ENCODE data around the gene PSD4.

The PSD4 gene

DNA sequence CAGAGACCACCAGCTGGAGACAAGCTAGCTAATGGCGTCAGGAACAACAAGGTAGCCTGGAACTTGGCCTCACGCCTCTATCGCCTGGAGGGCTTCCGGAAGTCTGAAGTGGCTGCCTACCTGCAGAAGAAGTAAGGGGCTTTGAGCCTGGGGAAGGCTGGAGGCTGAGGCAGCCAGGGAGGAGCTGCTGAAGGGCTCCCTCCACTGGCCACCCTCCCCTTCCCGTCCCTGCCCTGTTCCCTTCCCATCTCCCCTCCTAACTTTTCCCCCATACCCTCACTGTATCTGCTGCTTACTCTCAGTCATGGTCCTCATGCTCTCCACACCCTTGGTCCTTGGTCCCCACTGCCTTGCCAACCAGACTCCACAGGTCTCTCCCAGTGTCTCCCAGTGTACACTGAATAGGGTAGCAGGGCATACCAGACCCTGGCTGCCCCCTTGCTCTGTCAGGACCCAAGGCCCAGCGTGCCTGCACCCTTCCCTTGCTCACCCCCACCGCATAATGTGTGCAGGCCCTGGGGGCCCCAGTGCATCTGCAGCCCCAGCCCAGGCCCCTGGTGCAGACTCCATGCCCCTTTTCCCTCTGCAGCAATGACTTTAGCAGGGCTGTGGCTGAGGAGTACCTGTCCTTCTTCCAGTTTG lies 18.8 kb downstream of the PSD4 start:
- TF ChIP-seq BACH2 (CRISPR knock-in tag; IDR thresholded peaks at IDR 0.05; ENCODE audit: borderline replicate concordance) (no peak), ZC3H10 (CRISPR knock-in tag; IDR thresholded peaks at IDR 0.05) (no peak), TOX (CRISPR knock-in tag; IDR thresholded peaks at IDR 0.05; ENCODE audit: borderline replicate concordance) (no peak), GLIS3 (CRISPR knock-in tag; IDR thresholded peaks at IDR 0.05) (no peak), CSDC2 (CRISPR knock-in tag; IDR thresholded peaks at IDR 0.05) (no peak), ZNF565 (CRISPR knock-in tag; conservative IDR thresholded peaks at IDR 0.05; ENCODE audit: low read depth) (no peak)
- TF ChIP-seq, protein P1, sequence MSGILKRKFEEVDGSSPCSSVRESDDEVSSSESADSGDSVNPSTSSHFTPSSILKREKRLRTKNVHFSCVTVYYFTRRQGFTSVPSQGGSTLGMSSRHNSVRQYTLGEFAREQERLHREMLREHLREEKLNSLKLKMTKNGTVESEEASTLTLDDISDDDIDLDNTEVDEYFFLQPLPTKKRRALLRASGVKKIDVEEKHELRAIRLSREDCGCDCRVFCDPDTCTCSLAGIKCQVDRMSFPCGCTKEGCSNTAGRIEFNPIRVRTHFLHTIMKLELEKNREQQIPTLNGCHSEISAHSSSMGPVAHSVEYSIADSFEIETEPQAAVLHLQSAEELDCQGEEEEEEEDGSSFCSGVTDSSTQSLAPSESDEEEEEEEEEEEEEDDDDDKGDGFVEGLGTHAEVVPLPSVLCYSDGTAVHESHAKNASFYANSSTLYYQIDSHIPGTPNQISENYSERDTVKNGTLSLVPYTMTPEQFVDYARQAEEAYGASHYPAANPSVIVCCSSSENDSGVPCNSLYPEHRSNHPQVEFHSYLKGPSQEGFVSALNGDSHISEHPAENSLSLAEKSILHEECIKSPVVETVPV (CRISPR knock-in tag; IDR thresholded peaks at IDR 0.05), result no peak
- TF ChIP-seq, protein P2, sequence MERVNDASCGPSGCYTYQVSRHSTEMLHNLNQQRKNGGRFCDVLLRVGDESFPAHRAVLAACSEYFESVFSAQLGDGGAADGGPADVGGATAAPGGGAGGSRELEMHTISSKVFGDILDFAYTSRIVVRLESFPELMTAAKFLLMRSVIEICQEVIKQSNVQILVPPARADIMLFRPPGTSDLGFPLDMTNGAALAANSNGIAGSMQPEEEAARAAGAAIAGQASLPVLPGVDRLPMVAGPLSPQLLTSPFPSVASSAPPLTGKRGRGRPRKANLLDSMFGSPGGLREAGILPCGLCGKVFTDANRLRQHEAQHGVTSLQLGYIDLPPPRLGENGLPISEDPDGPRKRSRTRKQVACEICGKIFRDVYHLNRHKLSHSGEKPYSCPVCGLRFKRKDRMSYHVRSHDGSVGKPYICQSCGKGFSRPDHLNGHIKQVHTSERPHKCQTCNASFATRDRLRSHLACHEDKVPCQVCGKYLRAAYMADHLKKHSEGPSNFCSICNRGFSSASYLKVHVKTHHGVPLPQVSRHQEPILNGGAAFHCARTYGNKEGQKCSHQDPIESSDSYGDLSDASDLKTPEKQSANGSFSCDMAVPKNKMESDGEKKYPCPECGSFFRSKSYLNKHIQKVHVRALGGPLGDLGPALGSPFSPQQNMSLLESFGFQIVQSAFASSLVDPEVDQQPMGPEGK (CRISPR knock-in tag; IDR thresholded peaks at IDR 0.05; ENCODE audit: borderline replicate concordance), result no peak
- no peak for ATAC-seq

DNA sequence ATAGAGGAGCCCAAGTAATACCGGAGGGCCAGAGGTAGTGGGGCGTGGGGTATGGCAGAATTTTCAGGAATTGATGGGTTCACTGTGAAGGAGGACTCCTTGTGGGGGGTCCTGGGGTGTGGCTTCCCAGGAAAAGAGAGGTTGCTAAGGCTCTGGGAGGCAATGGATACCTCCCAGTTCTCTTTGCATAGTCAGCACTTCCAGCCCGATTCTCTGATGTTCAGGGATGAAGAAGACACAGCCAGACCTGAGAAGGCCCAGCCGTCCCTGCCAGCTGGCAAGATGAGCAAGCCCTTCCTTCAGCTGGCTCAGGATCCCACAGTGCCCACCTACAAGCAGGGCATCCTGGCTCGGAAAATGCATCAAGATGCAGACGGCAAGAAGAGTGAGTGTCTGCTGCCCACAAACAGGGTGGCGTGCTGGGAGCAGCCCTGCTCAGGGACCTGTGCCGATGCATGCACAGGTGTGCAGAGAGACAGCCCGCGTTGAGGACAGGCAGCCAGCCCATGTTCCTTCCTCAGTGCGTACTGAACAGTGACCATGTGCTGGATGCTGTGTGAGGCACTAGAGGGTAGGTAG lies 22.2 kb downstream of the PSD4 start:
- ATAC-seq, result no peak
- no peak for TF ChIP-seq SNAI2 (CRISPR knock-in tag; IDR thresholded peaks at IDR 0.05)
- TF ChIP-seq ZNF565 (CRISPR knock-in tag; conservative IDR thresholded peaks at IDR 0.05; ENCODE audit: low read depth), result no peak
- TF ChIP-seq, protein P3, sequence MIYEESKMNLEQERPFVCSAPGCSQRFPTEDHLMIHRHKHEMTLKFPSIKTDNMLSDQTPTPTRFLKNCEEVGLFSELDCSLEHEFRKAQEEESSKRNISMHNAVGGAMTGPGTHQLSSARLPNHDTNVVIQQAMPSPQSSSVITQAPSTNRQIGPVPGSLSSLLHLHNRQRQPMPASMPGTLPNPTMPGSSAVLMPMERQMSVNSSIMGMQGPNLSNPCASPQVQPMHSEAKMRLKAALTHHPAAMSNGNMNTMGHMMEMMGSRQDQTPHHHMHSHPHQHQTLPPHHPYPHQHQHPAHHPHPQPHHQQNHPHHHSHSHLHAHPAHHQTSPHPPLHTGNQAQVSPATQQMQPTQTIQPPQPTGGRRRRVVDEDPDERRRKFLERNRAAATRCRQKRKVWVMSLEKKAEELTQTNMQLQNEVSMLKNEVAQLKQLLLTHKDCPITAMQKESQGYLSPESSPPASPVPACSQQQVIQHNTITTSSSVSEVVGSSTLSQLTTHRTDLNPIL (CRISPR knock-in tag; IDR thresholded peaks at IDR 0.05; ENCODE audit: low read depth), result no peak
- no peak for TF ChIP-seq ZFP30 (CRISPR knock-in tag; IDR thresholded peaks at IDR 0.05)
- TF ChIP-seq TCF4 (CRISPR knock-in tag; IDR thresholded peaks at IDR 0.05; ENCODE audit: borderline replicate concordance), result no peak
- TF ChIP-seq OSR1 (CRISPR knock-in tag; IDR thresholded peaks at IDR 0.05), result no peak
- no peak for TF ChIP-seq ISL1 (CRISPR knock-in tag; IDR thresholded peaks at IDR 0.05)
- TF ChIP-seq, protein P1 (CRISPR knock-in tag; IDR thresholded peaks at IDR 0.05), result no peak
- no peak for TF ChIP-seq ZFP3 (CRISPR knock-in tag; IDR thresholded peaks at IDR 0.05)
- no peak for TF ChIP-seq ZNF70 (CRISPR knock-in tag; IDR thresholded peaks at IDR 0.05)
- no peak for TF ChIP-seq ARNTL (CRISPR knock-in tag; IDR thresholded peaks at IDR 0.05; ENCODE audit: borderline replicate concordance, low read depth)
- no peak for TF ChIP-seq CSDC2 (CRISPR knock-in tag; IDR thresholded peaks at IDR 0.05)

DNA sequence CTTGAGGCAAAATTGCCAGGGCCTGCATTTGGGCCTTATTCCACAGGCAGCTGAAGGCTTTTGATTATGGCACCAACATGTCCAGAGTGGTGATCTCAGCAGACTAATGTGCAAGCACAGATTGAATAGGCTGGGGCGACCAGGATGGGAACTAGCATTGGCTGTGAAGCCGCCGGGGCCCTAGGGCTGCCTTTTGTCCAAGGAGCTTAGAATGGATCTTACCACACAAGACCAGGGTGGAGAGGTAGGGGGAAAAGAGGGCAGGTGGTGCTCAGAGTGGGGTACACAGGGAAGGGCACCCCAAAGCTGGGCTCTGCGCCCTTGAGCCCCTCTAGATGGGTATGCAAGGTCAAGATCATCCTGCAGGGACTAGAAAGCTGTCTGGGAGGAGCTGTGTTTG lies 23.1 kb downstream of the PSD4 start:
- TF ChIP-seq, protein P1 (CRISPR knock-in tag; IDR thresholded peaks at IDR 0.05), result no peak
- TF ChIP-seq ZNF70 (CRISPR knock-in tag; IDR thresholded peaks at IDR 0.05), result no peak
- TF ChIP-seq BACH2 (CRISPR knock-in tag; IDR thresholded peaks at IDR 0.05; ENCODE audit: borderline replicate concordance), result no peak
- TF ChIP-seq CSDC2 (CRISPR knock-in tag; IDR thresholded peaks at IDR 0.05), result no peak
- no peak for TF ChIP-seq ESRRG (CRISPR knock-in tag; IDR thresholded peaks at IDR 0.05)
- TF ChIP-seq ZFP3 (CRISPR knock-in tag; IDR thresholded peaks at IDR 0.05), result no peak
- no peak for ATAC-seq

- ATAC-seq, result no peak
- no peak for TF ChIP-seq ISL1 (CRISPR knock-in tag; IDR thresholded peaks at IDR 0.05)
- no peak for TF ChIP-seq TOX (CRISPR knock-in tag; IDR thresholded peaks at IDR 0.05; ENCODE audit: borderline replicate concordance)
- no peak for TF ChIP-seq ZFP3 (CRISPR knock-in tag; IDR thresholded peaks at IDR 0.05)
- TF ChIP-seq, protein P4, sequence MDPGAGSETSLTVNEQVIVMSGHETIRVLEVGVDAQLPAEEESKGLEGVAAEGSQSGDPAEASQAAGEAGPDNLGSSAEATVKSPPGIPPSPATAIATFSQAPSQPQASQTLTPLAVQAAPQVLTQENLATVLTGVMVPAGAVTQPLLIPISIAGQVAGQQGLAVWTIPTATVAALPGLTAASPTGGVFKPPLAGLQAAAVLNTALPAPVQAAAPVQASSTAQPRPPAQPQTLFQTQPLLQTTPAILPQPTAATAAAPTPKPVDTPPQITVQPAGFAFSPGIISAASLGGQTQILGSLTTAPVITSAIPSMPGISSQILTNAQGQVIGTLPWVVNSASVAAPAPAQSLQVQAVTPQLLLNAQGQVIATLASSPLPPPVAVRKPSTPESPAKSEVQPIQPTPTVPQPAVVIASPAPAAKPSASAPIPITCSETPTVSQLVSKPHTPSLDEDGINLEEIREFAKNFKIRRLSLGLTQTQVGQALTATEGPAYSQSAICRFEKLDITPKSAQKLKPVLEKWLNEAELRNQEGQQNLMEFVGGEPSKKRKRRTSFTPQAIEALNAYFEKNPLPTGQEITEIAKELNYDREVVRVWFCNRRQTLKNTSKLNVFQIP (CRISPR knock-in tag; IDR thresholded peaks at IDR 0.05; ENCODE audit: borderline replicate concordance, low read depth), result no peak
- no peak for TF ChIP-seq BACH2 (CRISPR knock-in tag; IDR thresholded peaks at IDR 0.05; ENCODE audit: borderline replicate concordance)
- no peak for TF ChIP-seq OSR1 (CRISPR knock-in tag; IDR thresholded peaks at IDR 0.05)
- TF ChIP-seq ZFP30 (CRISPR knock-in tag; IDR thresholded peaks at IDR 0.05), result no peak
- no peak for TF ChIP-seq RARB (CRISPR knock-in tag; IDR thresholded peaks at IDR 0.05)
- TF ChIP-seq ZNF70 (CRISPR knock-in tag; IDR thresholded peaks at IDR 0.05), result no peak
- TF ChIP-seq ESRRG (CRISPR knock-in tag; IDR thresholded peaks at IDR 0.05), result no peak
- TF ChIP-seq ZNF565 (CRISPR knock-in tag; conservative IDR thresholded peaks at IDR 0.05; ENCODE audit: low read depth), result no peak
- no peak for TF ChIP-seq ZC3H10 (CRISPR knock-in tag; IDR thresholded peaks at IDR 0.05)
- TF ChIP-seq, protein P1 (CRISPR knock-in tag; IDR thresholded peaks at IDR 0.05), result no peak
These were observed 23.7 kb downstream of the PSD4 start for GRCh38 chr2:113197347-113198047.

All from SK-N-SH treated with all-trans-retinoic acid at 6 μM for 48 hours (cell line).